ENCODE results near the gene TRIM14. TPM values are rescaled to one million over a fixed set of nuclear protein-coding genes. Genes with fewer than 3 reads are reported as not detected.

The TRIM14 gene, protein sequence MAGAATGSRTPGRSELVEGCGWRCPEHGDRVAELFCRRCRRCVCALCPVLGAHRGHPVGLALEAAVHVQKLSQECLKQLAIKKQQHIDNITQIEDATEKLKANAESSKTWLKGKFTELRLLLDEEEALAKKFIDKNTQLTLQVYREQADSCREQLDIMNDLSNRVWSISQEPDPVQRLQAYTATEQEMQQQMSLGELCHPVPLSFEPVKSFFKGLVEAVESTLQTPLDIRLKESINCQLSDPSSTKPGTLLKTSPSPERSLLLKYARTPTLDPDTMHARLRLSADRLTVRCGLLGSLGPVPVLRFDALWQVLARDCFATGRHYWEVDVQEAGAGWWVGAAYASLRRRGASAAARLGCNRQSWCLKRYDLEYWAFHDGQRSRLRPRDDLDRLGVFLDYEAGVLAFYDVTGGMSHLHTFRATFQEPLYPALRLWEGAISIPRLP
- total RNA-seq (ENCODE audit: insufficient read depth, low replicate concordance) = 5.5 TPM

- DNase-seq (ENCODE audit: low spot score) = peak; percentile 55
Measured at GRCh38 chr9:98118640-98119601, at the start of gene TRIM14. Gene TRIM14, minus strand, starts transcription at chr9:98119222. Its CDS starts 34 bp downstream, at chr9:98119188.

- DNase-seq (ENCODE audit: low spot score) = no peak
Measured at GRCh38 chr9:98168153-98168780, 49.2 kb upstream of the TRIM14 start.

GRCh38 chr9:98164912-98165311, 45.9 kb upstream of the TRIM14 start:
- no peak for DNase-seq (ENCODE audit: low spot score)

DNA sequence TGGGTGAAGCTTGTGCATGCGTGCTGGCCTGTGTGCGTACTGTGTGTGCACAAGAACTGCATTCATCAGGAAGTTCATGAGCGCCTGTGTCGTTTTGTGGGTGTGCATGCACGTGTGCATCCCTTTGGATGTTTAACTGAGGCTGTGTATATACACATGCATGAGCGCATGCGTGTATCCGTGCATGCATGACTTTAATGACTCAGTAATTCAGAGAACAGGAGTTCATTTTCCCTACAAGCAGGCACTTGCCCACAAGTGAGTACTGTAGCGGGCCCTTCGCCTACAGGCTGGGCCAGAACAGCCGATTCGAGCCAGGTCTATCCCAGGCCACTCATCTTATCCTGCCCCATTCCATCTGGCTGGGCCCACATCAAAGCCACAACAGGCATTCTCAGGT, 43.6 kb upstream of the TRIM14 start:
- DNase-seq (ENCODE audit: low spot score) = no peak

GRCh38 chr9:98161851-98162250, 42.8 kb upstream of the TRIM14 start:
- no peak for DNase-seq (ENCODE audit: low spot score)

GRCh38 chr9:98159790-98160189, 40.8 kb upstream of the TRIM14 start:
- DNase-seq (ENCODE audit: low spot score) = no peak

DNA sequence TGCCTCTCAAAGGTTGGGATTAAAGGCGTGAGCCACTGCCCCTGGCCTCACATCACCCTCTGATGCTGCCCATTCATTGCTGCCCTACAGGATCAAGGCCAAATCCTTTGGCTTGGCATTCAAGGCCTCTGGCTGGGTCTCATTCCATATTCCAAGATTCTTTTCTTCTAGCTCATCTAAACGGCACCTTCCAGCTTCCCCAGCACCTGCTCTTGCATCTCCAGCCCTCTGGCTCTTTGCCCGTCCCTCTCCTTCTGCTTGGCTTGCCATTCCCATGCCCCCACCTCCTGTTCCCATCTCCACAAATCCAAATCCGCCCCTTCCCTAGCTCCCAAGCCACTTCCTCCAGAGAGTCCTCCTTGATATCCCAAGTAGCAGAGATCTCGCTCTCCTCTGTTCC, 40.3 kb upstream of the TRIM14 start:
- DNase-seq (ENCODE audit: low spot score) = no peak

DNA sequence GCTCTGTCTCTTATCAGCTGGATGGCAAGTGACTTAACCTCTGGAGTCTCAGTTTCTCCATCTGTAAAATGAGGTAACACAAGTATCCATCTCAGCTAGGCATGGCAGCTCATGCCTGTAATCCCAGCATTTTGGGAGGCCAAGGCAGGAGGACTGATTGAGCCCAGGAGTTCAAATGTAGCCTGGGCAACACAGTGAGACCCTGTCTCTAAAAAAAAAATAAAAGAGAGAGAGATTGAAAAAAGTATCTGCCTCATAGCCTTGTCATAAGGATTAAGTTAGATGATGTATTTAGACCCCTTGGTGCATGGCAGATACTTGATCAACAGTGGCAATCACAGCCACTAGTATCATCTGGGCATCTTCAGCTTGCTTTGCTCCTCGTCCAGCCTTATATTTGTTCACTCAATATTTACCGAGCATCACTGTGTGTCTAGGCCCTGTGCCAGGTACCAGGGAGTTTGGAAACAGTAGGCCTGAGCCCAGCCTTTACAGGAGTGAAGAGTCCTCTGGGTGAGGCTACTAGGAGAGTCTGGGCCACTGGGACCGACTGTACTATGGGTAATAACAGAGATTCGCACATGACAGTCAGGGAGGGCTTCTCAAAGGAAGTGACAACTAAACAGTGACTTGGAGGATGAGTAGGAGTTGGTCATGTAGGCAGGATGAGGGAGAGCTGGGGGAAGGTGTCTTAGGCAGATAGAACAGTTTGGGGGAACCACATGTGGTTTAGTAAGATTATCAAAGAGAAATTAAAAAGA, 39.2 kb upstream of the TRIM14 start:
- no peak for DNase-seq (ENCODE audit: low spot score)

GRCh38 chr9:98157372-98157771, 38.4 kb upstream of the TRIM14 start:
- DNase-seq (ENCODE audit: low spot score) = no peak

DNA sequence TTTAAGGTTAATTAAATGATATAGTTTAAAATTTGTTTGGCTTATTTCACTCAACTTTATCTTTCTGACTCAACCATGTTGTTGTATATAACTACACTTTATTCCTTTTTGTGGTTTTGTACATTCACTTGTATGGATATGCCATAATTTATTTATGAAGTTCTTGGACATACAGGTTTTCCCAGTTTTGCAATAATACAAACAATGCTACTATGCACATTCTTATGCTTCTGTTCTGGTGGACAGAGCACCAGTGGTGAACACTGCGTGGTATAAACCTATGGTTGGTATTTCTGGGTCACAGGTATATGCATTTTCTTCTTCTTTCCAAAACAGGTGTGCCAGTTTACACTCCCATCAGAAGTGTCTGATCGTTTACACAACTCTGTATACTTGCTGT, 35.7 kb upstream of the TRIM14 start:
- DNase-seq (ENCODE audit: low spot score) = peak; percentile 24

- DNase-seq (ENCODE audit: low spot score) = no peak
Measured at GRCh38 chr9:98152526-98152925, 33.5 kb upstream of the TRIM14 start.

DNA sequence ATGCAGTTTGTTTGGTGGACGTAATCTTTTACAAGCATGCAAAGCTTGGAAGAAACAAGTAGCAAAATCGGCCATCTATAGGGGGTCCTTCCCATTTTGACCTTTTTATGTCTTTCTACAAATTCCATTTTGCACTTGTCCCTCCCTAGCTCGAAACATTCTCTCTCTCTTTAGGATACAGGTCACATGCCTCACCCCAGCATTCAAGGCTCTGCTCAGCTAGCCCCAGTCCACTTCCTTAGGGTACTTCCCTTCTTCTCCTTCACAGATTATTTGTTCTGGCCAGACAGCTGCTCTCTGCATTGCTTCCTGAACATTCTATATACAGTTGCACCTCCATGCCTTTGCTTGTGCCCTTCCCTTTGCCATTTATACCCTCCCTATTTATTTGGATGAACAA, 31.7 kb upstream of the TRIM14 start:
- DNase-seq (ENCODE audit: low spot score) = no peak

GRCh38 chr9:98150164-98150563, 31.1 kb upstream of the TRIM14 start:
- no peak for DNase-seq (ENCODE audit: low spot score)

GRCh38 chr9:98149422-98149821, 30.4 kb upstream of the TRIM14 start:
- no peak for DNase-seq (ENCODE audit: low spot score)

- DNase-seq (ENCODE audit: low spot score) = no peak
Measured at GRCh38 chr9:98148486-98148885, 29.5 kb upstream of the TRIM14 start.

- DNase-seq (ENCODE audit: low spot score) = no peak
Measured at GRCh38 chr9:98147582-98147981, 28.6 kb upstream of the TRIM14 start.

DNA sequence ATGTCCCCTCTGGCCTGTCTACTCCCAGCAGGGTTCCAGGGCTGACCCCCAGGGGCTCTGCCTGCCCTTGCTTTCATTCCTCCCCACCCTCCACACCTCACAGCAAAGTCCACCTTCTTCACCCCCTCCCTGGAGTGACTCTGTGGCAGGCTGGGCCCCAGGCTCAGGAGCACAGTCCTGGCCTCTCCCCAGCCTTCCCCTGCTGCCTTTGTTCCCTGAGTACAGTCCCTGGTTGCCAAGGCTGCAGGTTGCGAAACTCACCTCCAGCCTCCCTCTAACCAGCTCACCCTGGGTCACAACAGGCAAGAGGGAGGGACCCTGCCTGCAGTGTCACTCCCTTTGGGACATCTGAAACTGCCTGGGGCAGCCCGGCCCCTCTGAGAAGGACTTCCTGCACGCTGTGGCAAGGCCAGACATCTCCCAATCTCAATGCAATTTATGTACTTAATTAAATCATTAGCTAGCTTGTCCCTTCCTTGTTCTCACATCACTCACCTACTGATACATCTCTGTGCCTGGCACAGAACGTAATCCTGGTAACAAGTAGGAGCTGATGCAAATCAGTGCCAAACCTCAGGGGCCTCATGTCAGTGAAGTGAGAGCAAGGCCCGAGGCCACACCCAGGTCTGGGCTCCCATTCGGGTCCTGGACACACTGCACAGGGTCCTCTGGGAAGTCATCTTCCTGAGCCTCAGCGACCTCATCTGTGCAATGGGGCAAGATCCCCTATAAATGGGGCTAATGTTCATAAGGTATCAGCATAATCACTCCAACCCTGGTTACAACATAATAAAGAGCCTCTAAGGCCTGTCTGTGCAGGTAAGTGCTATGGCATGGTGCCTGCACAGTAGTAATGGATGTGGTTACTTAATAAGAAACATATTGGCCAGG, 27.3 kb upstream of the TRIM14 start:
- peak; percentile 40 for DNase-seq (ENCODE audit: low spot score)

DNA sequence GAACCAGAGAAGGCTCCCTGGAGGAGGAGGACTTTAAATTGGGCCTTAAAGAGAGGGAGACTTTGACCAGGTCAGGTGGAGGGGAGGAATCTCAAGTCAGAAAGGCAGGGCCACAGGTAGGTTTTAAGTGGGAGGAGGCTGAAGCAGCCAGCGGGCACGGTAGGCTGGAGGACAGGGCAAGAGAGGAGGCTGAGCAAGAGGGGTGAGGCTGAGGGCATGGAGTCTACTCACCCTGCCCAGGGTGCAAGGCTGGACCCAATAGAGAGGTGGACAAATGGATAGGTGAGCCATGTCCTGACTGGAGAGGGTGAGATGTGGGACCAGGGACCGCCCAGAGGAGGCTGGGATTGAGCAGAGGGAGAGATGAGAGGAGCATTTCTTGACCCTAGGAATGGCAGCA, 25.6 kb upstream of the TRIM14 start:
- no peak for DNase-seq (ENCODE audit: low spot score)

GRCh38 chr9:98144076-98144475, 25.1 kb upstream of the TRIM14 start:
- no peak for DNase-seq (ENCODE audit: low spot score)

GRCh38 chr9:98142925-98143481, 24.0 kb upstream of the TRIM14 start:
- no peak for DNase-seq (ENCODE audit: low spot score)

Measured in umbilical cord (tissue), 2 donors.